GM18517 (cell line): ENCODE measurements around the gene PCDHA4.
"Not testable (repeated sequence)": the region's sequence is repeated elsewhere in the genome, so short reads cannot be mapped to it uniquely, and the experiment has no call there.

Experiments
- ATAC-seq: cut with Tn5 transposase; IDR thresholded peaks from one replicate; pipeline ENCODE4 v1.9.1; 2021; ENCODE audit warnings: mild to moderate bottlenecking, moderate library complexity; ENCODE audit not compliant: unreplicated experiment

PCDHA4 gene

GRCh38 chr5:140821375-140822280, 14.8 kb downstream of the PCDHA4 start, which contains the start of gene PCDHA5:
Gene PCDHA5 (plus strand): TSS chr5:140821613.
- no peak for ATAC-seq

- ATAC-seq: no peak
These were observed 15.4 kb downstream of the PCDHA4 start for GRCh38 chr5:140822281-140822629.

- not testable (repeated sequence) for ATAC-seq
These were observed 16.1 kb downstream of the PCDHA4 start for GRCh38 chr5:140822969-140823368.

- ATAC-seq: no peak
These were observed 16.6 kb downstream of the PCDHA4 start for GRCh38 chr5:140823475-140823874.

GRCh38 chr5:140827704-140828361, 21.0 kb downstream of the PCDHA4 start, which contains the start of gene PCDHA6:
Gene PCDHA6 (plus strand): TSS chr5:140827960. CDS start chr5:140828092, 132 bp downstream.
- no peak for ATAC-seq

- ATAC-seq: no peak
These were observed 21.5 kb downstream of the PCDHA4 start for GRCh38 chr5:140828362-140828737.

- not testable (repeated sequence) for ATAC-seq
These were observed 22.9 kb downstream of the PCDHA4 start for GRCh38 chr5:140829511-140830501.

GRCh38 chr5:140833993-140834392, 27.1 kb downstream of the PCDHA4 start, which contains the start of gene PCDHA7:
Gene PCDHA7 (plus strand): TSS chr5:140834269. CDS start chr5:140834384, 115 bp downstream.
- ATAC-seq: no peak

GRCh38 chr5:140834439-140835008, 27.7 kb downstream of the PCDHA4 start:
- ATAC-seq: not testable (repeated sequence)

- no peak for ATAC-seq
These were observed 29.0 kb downstream of the PCDHA4 start for GRCh38 chr5:140835622-140836510.

GRCh38 chr5:140840978-140841962, 34.4 kb downstream of the PCDHA4 start, which contains the start of gene PCDHA8:
Gene PCDHA8 (plus strand): TSS chr5:140841187. CDS start chr5:140841322, 135 bp downstream.
- ATAC-seq: no peak

GRCh38 chr5:140842798-140843733, 36.2 kb downstream of the PCDHA4 start:
- ATAC-seq: no peak

GRCh38 chr5:140848139-140849102, 41.6 kb downstream of the PCDHA4 start, which contains the start of gene PCDHA9:
Gene PCDHA9 (plus strand): TSS chr5:140848382. CDS start chr5:140848496, 114 bp downstream.
- not testable (repeated sequence) for ATAC-seq

GRCh38 chr5:140849831-140850634, 43.2 kb downstream of the PCDHA4 start:
- not testable (repeated sequence) for ATAC-seq
